GM21717 (cell line): ENCODE results near the gene GPR176.

Source experiments
- ATAC-seq: cut with Tn5 transposase; IDR thresholded peaks from one replicate; pipeline ENCODE4 v1.9.1; 2021; ENCODE audit warnings: mild to moderate bottlenecking, moderate library complexity; ENCODE audit not compliant: unreplicated experiment

Gene GPR176

GRCh38 chr15:39860871-39861270 is 59.2 kb downstream of the GPR176 start:
- ATAC-seq: no peak

GRCh38 chr15:39860200-39860599 is 59.9 kb downstream of the GPR176 start:
- ATAC-seq: no peak

- ATAC-seq: no peak
These were observed 60.4 kb downstream of the GPR176 start for GRCh38 chr15:39859636-39860035.

GRCh38 chr15:39857132-39857531 is 62.9 kb downstream of the GPR176 start:
- no peak for ATAC-seq

GRCh38 chr15:39856357-39856756 is 63.7 kb downstream of the GPR176 start:
- no peak for ATAC-seq

GRCh38 chr15:39855400-39855799 is 64.7 kb downstream of the GPR176 start:
- no peak for ATAC-seq

DNA sequence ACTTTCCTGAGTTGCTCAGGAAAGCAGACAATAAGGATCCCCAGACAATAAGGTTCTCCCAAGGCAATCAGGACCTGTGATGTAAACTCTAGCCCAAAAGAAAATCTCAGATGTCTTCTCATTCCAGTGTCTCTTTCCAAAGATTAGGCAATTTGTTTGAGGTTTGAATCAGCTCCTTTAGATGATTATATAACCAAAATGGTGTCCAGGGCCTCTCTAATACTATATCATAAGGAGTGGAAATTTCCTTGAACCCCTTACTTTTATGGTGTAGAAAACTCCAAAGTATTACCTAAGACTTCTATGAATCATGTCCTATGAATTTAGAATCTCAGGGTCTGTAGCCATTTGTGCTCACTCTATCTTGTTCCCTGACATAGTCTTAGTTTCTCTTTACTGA is 65.9 kb downstream of the GPR176 start:
- ATAC-seq: no peak

- no peak for ATAC-seq
These were observed 67.8 kb downstream of the GPR176 start for GRCh38 chr15:39852250-39852649.

- no peak for ATAC-seq
These were observed 68.5 kb downstream of the GPR176 start for GRCh38 chr15:39851500-39852092.

DNA sequence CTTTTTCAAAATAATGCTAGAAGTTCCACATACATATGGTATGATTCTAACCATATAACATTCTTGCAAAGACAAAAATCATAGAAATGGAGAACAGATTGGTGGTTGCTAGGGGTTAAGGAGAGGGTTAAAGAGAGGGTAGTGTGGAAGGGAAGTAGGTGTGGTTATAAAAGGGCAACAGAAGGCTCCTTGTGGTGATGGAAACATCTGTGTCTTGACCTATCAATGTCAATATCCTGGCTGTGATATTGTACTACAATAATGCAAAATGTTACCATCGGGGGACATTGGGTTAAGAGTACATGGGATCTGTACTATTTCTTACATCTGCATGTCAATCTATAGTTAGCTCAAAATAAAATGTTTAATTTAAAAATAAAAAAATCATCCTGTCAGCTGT is 69.6 kb downstream of the GPR176 start:
- ATAC-seq: no peak

DNA sequence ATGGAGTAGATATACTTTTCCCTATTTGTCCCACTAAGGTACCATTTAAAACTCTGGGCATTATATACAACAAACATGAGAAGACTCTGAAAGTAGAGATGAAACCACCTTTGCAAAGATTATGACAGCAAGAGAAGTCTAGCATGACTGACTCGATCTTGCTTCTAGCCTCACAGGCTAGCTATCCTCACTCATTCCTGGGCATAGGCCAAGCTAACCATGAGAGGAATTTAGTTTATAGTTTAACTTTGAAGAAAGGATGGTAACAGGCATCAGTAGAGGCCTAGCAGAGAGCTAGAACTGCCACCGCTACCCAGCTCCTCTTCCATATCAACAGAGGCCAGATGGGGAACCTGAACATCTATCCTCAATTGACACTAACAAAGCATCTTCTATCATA is 74.0 kb downstream of the GPR176 start:
- ATAC-seq: no peak

DNA sequence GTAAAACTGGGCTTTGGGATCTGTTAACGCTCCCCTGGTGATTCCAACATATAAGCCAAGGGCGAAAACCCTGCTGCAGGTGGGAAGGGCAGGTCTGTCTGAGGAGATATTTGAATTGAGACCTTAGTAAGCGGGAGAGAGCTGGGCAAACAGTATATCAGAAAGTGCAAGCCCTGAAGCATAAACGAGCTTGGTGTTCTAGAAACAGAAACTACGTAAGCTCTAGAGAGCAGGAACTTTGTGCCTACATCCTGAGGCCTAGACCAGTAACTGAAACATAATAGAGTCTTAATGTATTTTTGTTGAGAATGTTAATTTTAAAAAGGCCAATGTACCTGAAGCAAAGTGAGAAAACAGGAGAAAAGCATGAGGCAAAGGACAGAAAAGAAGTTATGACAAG is 74.5 kb downstream of the GPR176 start:
- no peak for ATAC-seq

GRCh38 chr15:39843565-39843964 is 76.5 kb downstream of the GPR176 start:
- no peak for ATAC-seq

DNA sequence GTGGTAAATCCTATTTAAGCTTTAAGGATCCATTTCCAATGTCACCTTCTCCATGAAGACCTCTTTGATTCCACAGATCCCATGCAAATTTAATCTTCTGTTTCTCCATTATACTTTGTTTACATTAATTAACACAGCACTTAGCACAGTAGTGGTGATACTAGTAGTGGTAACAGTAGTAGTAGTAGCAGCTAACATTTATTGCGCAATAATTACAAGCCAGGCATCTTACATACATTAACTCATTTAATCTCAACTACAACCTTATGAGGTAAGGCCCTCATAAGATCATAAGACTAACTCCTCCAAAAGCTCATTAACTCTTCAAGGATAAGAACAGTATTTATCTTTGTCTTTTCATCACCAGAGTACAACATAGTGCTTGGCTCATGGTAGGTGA is 82.6 kb downstream of the GPR176 start:
- ATAC-seq: no peak

DNA sequence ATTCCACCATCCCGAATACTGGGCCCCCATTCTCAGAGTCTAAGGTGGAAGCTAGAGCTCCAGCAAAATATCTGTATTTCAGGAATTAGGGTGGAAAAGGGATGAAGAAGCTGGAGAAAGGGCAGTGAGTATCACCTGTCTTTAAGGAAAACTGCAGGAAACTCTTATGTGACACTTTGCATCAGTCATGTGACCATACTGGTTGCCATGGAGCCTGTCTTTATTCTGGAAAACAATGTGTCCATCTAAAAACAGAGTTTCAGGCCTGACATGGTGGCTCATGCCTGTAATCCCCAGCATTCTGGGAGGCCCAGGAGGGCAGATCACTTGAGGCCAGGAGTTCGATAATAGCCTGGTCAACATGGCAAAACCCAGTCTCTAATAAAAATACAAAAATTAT is 84.5 kb downstream of the GPR176 start:
- ATAC-seq: no peak

DNA sequence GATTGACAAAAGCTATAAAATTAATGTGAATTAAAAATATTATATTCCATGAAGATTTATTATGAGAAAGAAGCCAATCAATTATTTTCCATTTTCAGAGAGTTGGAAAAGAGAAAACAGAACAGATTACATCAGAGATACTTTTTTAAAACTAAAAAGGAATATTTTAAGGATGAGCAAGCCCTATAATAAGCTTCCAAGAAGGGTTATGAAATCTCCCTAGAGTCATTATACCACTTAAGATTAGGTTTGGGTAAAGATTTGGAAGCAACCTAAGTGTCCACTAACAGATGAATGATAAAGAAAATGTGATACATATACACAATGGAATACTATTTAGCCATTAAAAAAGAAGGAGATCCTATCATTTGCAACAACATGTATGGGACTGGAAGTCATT is 85.8 kb downstream of the GPR176 start:
- no peak for ATAC-seq

DNA sequence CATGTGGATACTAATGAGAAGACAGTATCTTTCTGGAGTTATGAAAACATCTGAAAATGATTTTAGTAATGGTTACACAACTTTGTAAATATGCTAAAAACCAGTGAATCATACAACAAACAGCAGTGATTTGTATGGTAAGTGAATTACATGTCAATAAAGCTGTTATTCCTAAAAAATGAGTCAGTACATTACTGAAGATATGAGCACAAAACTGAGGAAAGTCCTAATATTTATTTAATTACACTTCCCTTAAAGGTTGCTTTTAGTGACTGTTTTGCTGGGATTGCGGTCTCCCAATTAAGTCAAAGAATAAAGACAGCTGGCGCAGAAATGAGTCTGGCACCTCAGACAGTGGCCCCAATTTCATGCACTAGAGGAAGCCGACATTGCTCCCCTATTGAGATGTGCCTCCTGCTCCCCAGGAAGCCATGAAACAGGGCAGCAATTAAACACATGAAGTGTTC is 86.5 kb downstream of the GPR176 start:
- no peak for ATAC-seq

GRCh38 chr15:39830166-39830565 is 89.9 kb downstream of the GPR176 start:
- ATAC-seq: no peak

- no peak for ATAC-seq
These were observed 91.6 kb downstream of the GPR176 start for GRCh38 chr15:39828374-39828931.

DNA sequence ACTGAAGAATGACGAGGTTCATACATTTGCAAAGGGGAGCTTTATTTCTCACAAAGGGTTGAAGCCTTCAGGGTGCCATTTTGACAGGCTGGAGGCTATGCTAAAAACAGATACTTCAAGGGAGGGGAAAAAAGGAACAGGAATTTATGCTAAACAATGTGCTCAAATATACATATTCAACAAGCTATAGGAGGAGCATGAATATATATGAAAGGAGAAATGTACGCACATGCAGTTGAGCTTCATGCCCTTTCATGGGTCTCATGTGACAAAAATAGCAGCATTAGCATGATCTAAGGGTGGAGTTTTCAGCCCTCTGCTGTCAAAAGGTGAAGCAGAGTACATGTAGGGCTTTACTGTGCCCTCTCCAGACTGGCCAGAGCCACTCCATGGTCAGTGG is 93.1 kb downstream of the GPR176 start:
- ATAC-seq: no peak

GRCh38 chr15:39823634-39824033 is 96.4 kb downstream of the GPR176 start:
- no peak for ATAC-seq

DNA sequence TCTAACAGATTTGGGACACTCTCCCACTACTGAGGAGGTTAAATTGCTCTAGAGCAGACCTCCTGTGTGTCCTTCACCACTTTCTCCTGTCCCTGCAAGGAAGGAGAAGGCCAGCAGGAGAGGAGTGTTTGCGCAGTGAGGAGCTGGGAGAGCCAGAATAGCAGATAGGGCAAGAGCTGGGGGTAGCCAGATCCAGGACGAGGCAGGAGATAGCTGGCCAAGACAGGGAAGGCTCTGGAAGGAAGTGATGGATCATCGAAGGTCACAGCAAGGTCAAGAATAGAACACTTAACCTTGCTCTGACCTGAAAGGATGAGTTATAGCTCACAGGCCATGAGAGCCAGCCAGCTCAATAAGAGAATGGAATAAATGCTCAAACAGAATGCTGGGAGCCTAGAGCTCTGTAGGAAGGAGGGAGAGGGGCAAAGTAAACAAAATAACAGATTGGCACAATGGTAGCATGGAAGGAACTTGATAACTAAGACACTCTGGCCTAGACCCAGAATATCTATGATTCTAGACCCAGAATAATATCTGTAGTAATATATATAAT is 99.9 kb downstream of the GPR176 start:
- no peak for ATAC-seq

- no peak for ATAC-seq
These were observed 100.5 kb downstream of the GPR176 start for GRCh38 chr15:39819533-39819932.
